ENCODE results near the gene SZT2.

The SZT2 gene

DNA sequence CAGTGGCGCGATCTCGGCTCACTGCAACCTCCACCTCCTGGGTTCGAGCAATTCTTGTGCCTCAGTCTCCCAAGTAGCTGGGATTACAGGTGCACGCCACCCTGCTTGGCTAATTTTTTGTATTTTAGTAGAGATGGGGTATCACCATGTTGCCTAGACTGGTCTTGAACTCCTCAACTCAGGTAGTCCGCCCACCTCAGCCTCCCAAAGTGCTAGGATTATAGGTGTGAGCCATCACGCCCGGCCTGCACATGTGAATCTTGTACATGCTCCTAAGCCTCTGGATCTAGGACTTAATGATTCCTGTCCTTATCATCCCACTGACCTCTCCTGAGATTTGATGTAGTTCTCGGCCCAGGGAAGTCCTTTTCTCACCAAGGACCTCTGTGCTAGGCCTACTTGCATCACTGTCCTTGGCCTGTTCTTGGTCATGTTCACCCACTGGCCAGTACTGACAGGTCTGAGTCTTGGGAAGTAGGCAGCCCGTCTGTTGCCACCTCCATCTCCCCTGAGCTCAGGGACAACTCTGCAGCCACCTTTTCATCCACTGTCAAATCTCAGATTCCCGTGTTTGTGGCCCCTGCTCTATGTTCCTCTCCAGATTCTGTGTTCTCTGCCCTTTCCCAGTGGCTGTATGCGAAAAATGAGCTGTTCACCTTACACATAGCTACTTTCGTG is 54.6 kb downstream of the SZT2 start:
- no peak overlapping the region for H3K27ac ChIP-seq (ENCODE audit: low read depth, low read length)
- H3K27me3 ChIP-seq (ENCODE audit: control insufficient read depth, insufficient read depth, low read length), result no peaks in the 10 kb centered on the region
- H3K9me3 ChIP-seq (ENCODE audit: control insufficient read depth, insufficient read depth, low read length), result no peaks in the 10 kb centered on the region
- no peak overlapping the region for H3K9ac ChIP-seq (ENCODE audit: low read depth, low read length)
- no peaks in the 10 kb centered on the region for H3K4me1 ChIP-seq (ENCODE audit: control insufficient read depth, insufficient read depth, low read length)
- no peak overlapping the region for H3K4me3 ChIP-seq (ENCODE audit: low read depth, low read length)
- peaks cover 69% of the 10 kb centered on the region for H3K36me3 ChIP-seq (ENCODE audit: control insufficient read depth, insufficient read depth, low read length)

DNA sequence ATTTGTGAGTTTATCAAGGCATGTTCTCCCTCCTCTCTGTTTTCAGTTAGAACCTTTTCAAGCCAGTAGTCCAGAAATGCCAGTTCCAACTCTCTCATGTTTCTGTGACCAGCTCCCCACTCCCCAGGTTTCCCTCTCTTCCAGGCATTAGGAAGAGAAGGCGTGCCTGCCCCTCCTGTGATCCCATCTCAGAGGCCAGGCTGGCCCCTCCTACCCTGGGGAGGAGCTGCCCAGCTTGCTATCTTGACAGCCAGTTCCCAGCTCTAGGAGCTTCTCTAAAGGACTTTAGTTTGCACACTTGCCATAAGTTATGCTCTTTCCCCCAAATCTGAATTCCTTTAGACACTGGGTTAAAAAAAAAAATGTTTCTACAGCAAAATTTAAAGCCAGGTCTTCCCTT is 55.1 kb downstream of the SZT2 start:
- no peaks in the 10 kb centered on the region for H3K27me3 ChIP-seq (ENCODE audit: control insufficient read depth, insufficient read depth, low read length)
- H3K36me3 ChIP-seq (ENCODE audit: control insufficient read depth, insufficient read depth, low read length), result peaks cover 69% of the 10 kb centered on the region
- H3K9me3 ChIP-seq (ENCODE audit: control insufficient read depth, insufficient read depth, low read length), result no peaks in the 10 kb centered on the region
- H3K9ac ChIP-seq (ENCODE audit: low read depth, low read length), result no peak overlapping the region
- no peaks in the 10 kb centered on the region for H3K4me1 ChIP-seq (ENCODE audit: control insufficient read depth, insufficient read depth, low read length)
- H3K4me3 ChIP-seq (ENCODE audit: low read depth, low read length), result no peak overlapping the region
- no peak overlapping the region for H3K27ac ChIP-seq (ENCODE audit: low read depth, low read length)

GRCh38 chr1:43445606-43446387 is 56.1 kb downstream of the SZT2 start:
- H3K27me3 ChIP-seq (ENCODE audit: control insufficient read depth, insufficient read depth, low read length), result no peaks in the 10 kb centered on the region
- no peaks in the 10 kb centered on the region for H3K4me1 ChIP-seq (ENCODE audit: control insufficient read depth, insufficient read depth, low read length)
- H3K9ac ChIP-seq (ENCODE audit: low read depth, low read length), result no peak overlapping the region
- no peaks in the 10 kb centered on the region for H3K9me3 ChIP-seq (ENCODE audit: control insufficient read depth, insufficient read depth, low read length)
- H3K36me3 ChIP-seq (ENCODE audit: control insufficient read depth, insufficient read depth, low read length), result peaks cover 74% of the 10 kb centered on the region
- H3K4me3 ChIP-seq (ENCODE audit: low read depth, low read length), result no peak overlapping the region
- no peak overlapping the region for H3K27ac ChIP-seq (ENCODE audit: low read depth, low read length)

DNA sequence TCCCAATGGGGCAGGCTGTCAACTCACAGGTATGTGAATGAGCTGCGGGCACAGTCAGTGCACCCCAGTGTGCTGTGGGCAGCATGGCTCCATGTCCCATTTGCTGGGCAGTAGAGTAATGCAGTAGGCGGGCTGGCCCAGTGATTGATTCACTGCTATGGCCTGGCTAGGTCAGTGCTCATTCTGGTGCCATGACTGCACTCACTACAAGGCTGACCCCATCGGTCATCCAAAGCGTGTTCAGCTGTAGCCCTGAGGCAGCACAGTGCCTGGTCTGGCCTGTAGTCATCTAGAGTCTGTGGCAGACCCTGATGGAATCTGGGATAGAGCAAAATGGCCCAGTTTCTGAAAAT is 56.7 kb downstream of the SZT2 start:
- Histone ChIP-seq H3K4me3 (ENCODE audit: low read depth, low read length) (no peak overlapping the region), H3K27ac (ENCODE audit: low read depth, low read length) (no peak overlapping the region), H3K36me3 (ENCODE audit: control insufficient read depth, insufficient read depth, low read length) (peaks cover 76% of the 10 kb centered on the region), H3K4me1 (ENCODE audit: control insufficient read depth, insufficient read depth, low read length) (no peaks in the 10 kb centered on the region), H3K27me3 (ENCODE audit: control insufficient read depth, insufficient read depth, low read length) (no peaks in the 10 kb centered on the region), H3K9ac (ENCODE audit: low read depth, low read length) (no peak overlapping the region), H3K9me3 (ENCODE audit: control insufficient read depth, insufficient read depth, low read length) (no peaks in the 10 kb centered on the region)

DNA sequence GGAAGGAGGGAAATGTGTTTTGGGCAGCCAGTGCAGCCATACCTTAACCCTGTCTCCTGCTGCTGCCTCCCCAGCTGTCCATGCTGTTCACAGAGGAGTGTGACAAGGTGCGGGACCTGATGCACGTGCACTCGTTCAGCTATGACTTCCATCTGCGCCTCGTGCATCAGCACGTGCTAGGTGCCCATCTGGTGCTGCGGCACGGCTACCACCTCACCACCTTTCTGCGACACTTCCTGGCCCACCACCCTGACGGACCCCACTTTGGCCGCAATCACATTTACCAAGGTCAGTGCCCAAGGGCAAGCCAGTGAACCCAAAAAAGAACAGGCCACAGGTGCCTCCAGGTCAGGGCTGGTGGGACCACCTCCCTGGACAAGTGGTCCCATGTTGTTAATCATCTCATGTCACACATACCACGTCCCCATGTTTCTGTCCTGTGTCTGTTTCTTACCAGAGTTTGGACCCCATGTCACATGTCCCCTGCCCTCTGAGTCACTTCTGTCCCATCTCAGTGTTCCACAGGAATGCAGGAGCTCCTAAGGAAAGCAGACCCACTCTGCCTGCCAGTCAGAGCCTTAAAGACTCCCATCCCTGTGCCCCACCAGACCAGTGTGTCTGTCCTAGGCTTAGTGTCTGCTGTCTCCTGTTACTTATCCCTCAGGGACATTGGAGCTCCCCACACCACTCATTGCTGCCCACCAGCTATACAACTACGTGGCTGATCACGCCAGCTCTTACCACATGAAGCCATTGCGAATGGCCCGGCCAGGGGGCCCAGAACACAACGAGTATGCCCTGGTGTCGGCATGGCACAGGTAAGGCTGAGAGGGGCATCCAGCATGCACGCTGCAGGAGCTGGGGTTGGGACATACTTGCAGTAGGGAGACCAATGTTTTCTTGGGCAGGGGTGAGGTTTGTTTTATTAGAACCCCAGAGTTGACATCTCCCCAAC is 57.5 kb downstream of the SZT2 start:
- Histone ChIP-seq H3K27me3 (ENCODE audit: control insufficient read depth, insufficient read depth, low read length) (no peaks in the 10 kb centered on the region), H3K27ac (ENCODE audit: low read depth, low read length) (no peak overlapping the region), H3K9ac (ENCODE audit: low read depth, low read length) (no peak overlapping the region), H3K9me3 (ENCODE audit: control insufficient read depth, insufficient read depth, low read length) (no peaks in the 10 kb centered on the region), H3K36me3 (ENCODE audit: control insufficient read depth, insufficient read depth, low read length) (peaks cover 78% of the 10 kb centered on the region), H3K4me1 (ENCODE audit: control insufficient read depth, insufficient read depth, low read length) (no peaks in the 10 kb centered on the region), H3K4me3 (ENCODE audit: low read depth, low read length) (no peak overlapping the region)

- no peak overlapping the region for H3K9ac ChIP-seq (ENCODE audit: low read depth, low read length)
- H3K27me3 ChIP-seq (ENCODE audit: control insufficient read depth, insufficient read depth, low read length), result no peaks in the 10 kb centered on the region
- H3K4me3 ChIP-seq (ENCODE audit: low read depth, low read length), result no peak overlapping the region
- H3K4me1 ChIP-seq (ENCODE audit: control insufficient read depth, insufficient read depth, low read length), result peaks cover 8% of the 10 kb centered on the region
- no peak overlapping the region for H3K27ac ChIP-seq (ENCODE audit: low read depth, low read length)
- no peaks in the 10 kb centered on the region for H3K9me3 ChIP-seq (ENCODE audit: control insufficient read depth, insufficient read depth, low read length)
- H3K36me3 ChIP-seq (ENCODE audit: control insufficient read depth, insufficient read depth, low read length), result peaks cover 69% of the 10 kb centered on the region
Observed at GRCh38 chr1:43447891-43448708, 58.4 kb downstream of the SZT2 start.

GRCh38 chr1:43448955-43449707 is 59.4 kb downstream of the SZT2 start:
- H3K27me3 ChIP-seq (ENCODE audit: control insufficient read depth, insufficient read depth, low read length), result no peaks in the 10 kb centered on the region
- H3K27ac ChIP-seq (ENCODE audit: low read depth, low read length), result no peak overlapping the region
- H3K9ac ChIP-seq (ENCODE audit: low read depth, low read length), result no peak overlapping the region
- H3K4me1 ChIP-seq (ENCODE audit: control insufficient read depth, insufficient read depth, low read length), result peaks cover 10% of the 10 kb centered on the region
- H3K9me3 ChIP-seq (ENCODE audit: control insufficient read depth, insufficient read depth, low read length), result no peaks in the 10 kb centered on the region
- H3K36me3 ChIP-seq (ENCODE audit: control insufficient read depth, insufficient read depth, low read length), result peaks cover 60% of the 10 kb centered on the region
- H3K4me3 ChIP-seq (ENCODE audit: low read depth, low read length), result no peak overlapping the region

DNA sequence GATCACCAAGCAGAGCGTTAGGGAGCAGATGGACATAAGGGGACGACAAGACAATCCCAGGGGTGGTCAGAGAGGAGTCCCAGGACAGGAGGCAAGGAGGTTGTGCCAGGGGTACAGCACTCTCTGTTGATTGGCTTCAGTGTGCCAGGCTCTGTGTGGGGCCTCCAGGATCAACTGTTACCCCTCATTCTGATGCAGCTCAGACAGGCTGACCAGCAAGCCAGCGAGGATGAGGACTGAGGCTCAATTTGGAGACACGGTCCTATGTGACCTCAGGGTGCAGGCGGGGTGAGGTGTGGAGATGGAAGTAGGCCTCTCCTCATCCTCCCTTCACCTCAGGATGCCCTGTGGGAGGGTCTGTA is 60.0 kb downstream of the SZT2 start:
- Histone ChIP-seq H3K9me3 (ENCODE audit: control insufficient read depth, insufficient read depth, low read length) (no peaks in the 10 kb centered on the region), H3K4me1 (ENCODE audit: control insufficient read depth, insufficient read depth, low read length) (peaks cover 13% of the 10 kb centered on the region), H3K27me3 (ENCODE audit: control insufficient read depth, insufficient read depth, low read length) (no peaks in the 10 kb centered on the region), H3K36me3 (ENCODE audit: control insufficient read depth, insufficient read depth, low read length) (peaks cover 60% of the 10 kb centered on the region), H3K27ac (ENCODE audit: low read depth, low read length) (no peak overlapping the region), H3K4me3 (ENCODE audit: low read depth, low read length) (no peak overlapping the region), H3K9ac (ENCODE audit: low read depth, low read length) (no peak overlapping the region)

DNA sequence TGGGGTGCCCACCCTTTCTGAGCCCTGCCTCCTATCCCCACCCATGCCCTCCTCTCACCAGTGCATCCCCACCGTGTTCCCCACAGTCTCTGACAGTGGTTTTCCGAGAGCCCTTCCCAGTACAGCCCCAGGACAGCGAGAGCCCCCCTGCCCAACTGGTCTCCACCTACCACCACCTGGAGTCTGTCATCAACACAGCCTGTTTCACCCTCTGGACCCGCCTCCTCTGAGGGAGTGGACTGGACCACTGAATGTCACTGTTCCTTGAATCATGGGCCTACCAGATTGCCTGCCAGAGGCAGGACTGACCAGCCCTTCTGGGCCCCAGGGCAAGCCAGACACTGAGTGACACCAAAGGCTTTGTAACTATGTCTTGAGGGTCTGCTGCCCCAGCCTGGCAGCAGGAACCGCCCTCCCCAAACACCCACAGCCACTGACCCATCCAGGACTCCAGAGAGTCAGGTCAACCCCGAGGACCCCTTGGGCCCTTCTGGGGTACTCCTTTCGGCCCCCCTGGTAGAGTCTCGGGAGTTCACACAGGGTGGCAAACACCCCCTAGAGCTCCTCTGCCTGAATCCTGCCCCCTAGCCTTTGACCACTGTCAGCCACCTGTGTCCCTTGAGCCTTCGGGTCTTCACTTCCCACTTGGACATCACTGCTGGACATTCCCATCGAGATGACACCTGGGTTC is 60.7 kb downstream of the SZT2 start:
- no peaks in the 10 kb centered on the region for H3K27me3 ChIP-seq (ENCODE audit: control insufficient read depth, insufficient read depth, low read length)
- H3K27ac ChIP-seq (ENCODE audit: low read depth, low read length), result no peak overlapping the region
- H3K4me1 ChIP-seq (ENCODE audit: control insufficient read depth, insufficient read depth, low read length), result peaks cover 13% of the 10 kb centered on the region
- no peaks in the 10 kb centered on the region for H3K9me3 ChIP-seq (ENCODE audit: control insufficient read depth, insufficient read depth, low read length)
- no peak overlapping the region for H3K9ac ChIP-seq (ENCODE audit: low read depth, low read length)
- no peak overlapping the region for H3K4me3 ChIP-seq (ENCODE audit: low read depth, low read length)
- peaks cover 60% of the 10 kb centered on the region for H3K36me3 ChIP-seq (ENCODE audit: control insufficient read depth, insufficient read depth, low read length)
